IMR-90 (cell line): ENCODE measurements around the gene AP4S1. TPM values are rescaled to one million over a fixed set of nuclear protein-coding genes. Genes with fewer than 3 reads are reported as not detected.

Source experiments
- ATAC-seq: fragments of 200-7000 bp; cut with Tn5 transposase; 2 replicates; pipeline ENCODE4 v1.9.1; 2020; ENCODE audit warnings: low read depth, mild to moderate bottlenecking, moderate library complexity
- BruUV-seq: library from RNA; stranded (reverse); fragments of 400-500 nt; replicated peaks from 2 replicates; lab custom pipeline; 2021; lab: Mats Ljungman, UMichigan
- CTCF ChIA-PET: fragments of 300-600 bp; formaldehyde crosslinking; extraction: SDS; loops from one replicate; lab custom pipeline; 2021; ENCODE audit warnings: antibody characterized with exemption; lab: Yijun Ruan, JAX
- POLR2A ChIA-PET: fragments of 300-600 bp; sonication (Branson Sonifier 250); formaldehyde crosslinking; loops from one replicate; lab custom pipeline; 2022; ENCODE audit warnings: antibody characterized with exemption; ENCODE audit not compliant: unreplicated experiment; lab: Charles Lee
- DNase-seq: peaks from one replicate; pipeline ENCODE4 v3.0.0; 2013
- H2AFZ ChIP-seq: replicated peaks from 2 replicates; pipeline ENCODE3; 2013; ENCODE audit warnings: low read length, mild to moderate bottlenecking; ENCODE audit not compliant: poor library complexity
- H2AK5ac ChIP-seq: 2 replicates; pipeline ENCODE4 v1.6.1; 2013; ENCODE audit warnings: low read depth, low read length, inconsistent platforms
- H2AK9ac ChIP-seq: replicated peaks from 2 replicates; pipeline ENCODE3; 2013; ENCODE audit warnings: mild to moderate bottlenecking, low read depth, low read length, moderate library complexity; ENCODE audit not compliant: poor library complexity
- H2BK120ac ChIP-seq: 2 replicates; pipeline ENCODE4 v1.6.1; 2013; ENCODE audit warnings: low read depth, low read length, inconsistent platforms
- H2BK15ac ChIP-seq: 3 replicates; pipeline ENCODE4 v1.6.1; 2013; ENCODE audit warnings: low read depth, low read length, inconsistent platforms
- H2BK20ac ChIP-seq: 2 replicates; pipeline ENCODE4 v1.6.1; 2013; ENCODE audit warnings: low read depth, mild to moderate bottlenecking, inconsistent platforms, low read length, moderate library complexity
- H2BK5ac ChIP-seq: 2 replicates; pipeline ENCODE4 v1.6.1; 2013; ENCODE audit warnings: mild to moderate bottlenecking, low read depth, low read length, inconsistent platforms; ENCODE audit not compliant: poor library complexity, severe bottlenecking
- H3K14ac ChIP-seq: replicated peaks from 2 replicates; pipeline ENCODE4 v1.6.1; 2013; ENCODE audit warnings: low read depth, low read length, inconsistent platforms
- H3K18ac ChIP-seq: 2 replicates; pipeline ENCODE4 v1.6.1; 2013; ENCODE audit warnings: low read depth, low read length, control low read depth
- H3K23ac ChIP-seq: 2 replicates; pipeline ENCODE4 v1.6.1; 2013; ENCODE audit warnings: low read depth, low read length, inconsistent platforms
- H3K27ac ChIP-seq: 2 replicates; pipeline ENCODE4 v1.5.1; 2013; ENCODE audit warnings: mild to moderate bottlenecking, control low read depth, low read length; ENCODE audit not compliant: insufficient read depth
- H3K27me3 ChIP-seq: 2 replicates; pipeline ENCODE4 v1.6.1; 2013; ENCODE audit warnings: low read length; ENCODE audit not compliant: control insufficient read depth, insufficient read depth
- H3K36me3 ChIP-seq: 2 replicates; pipeline ENCODE4 v1.6.1; 2013; ENCODE audit warnings: low read length, mixed read lengths; ENCODE audit not compliant: control insufficient read depth, insufficient read depth
- H3K4ac ChIP-seq: 2 replicates; pipeline ENCODE4 v1.6.1; 2013; ENCODE audit warnings: low read depth, low read length, inconsistent platforms
- H3K4me1 ChIP-seq: 2 replicates; pipeline ENCODE4 v1.6.1; 2013; ENCODE audit warnings: low read length, mixed read lengths; ENCODE audit not compliant: control insufficient read depth, insufficient read depth
- H3K4me2 ChIP-seq: 2 replicates; pipeline ENCODE4 v1.6.1; 2013; ENCODE audit warnings: low read depth, mild to moderate bottlenecking, control low read depth, low read length, moderate library complexity
- H3K4me3 ChIP-seq: 2 replicates; pipeline ENCODE4 v1.5.1; 2013; ENCODE audit warnings: low read depth, mild to moderate bottlenecking, control low read depth, low read length, moderate library complexity; ENCODE audit not compliant: insufficient read depth
- H3K56ac ChIP-seq: 2 replicates; pipeline ENCODE4 v1.6.1; 2013; ENCODE audit warnings: low read length, inconsistent platforms; ENCODE audit not compliant: insufficient read depth; ENCODE audit errors: extremely low read depth
- H3K79me1 ChIP-seq, 2 experiments: 2 replicates each; pipeline ENCODE4 v1.6.1; 2013; ENCODE audit warnings: low read length in 2 of 2, inconsistent platforms in 1 of 2, low read depth in 1 of 2
- H3K9ac ChIP-seq: 2 replicates; pipeline ENCODE4 v1.6.1; 2013; ENCODE audit warnings: low read depth, low read length, control low read depth
- H3K9me1 ChIP-seq: 2 replicates; pipeline ENCODE4 v1.6.1; 2013; ENCODE audit warnings: low read length, inconsistent platforms; ENCODE audit not compliant: insufficient read depth
- H3K9me3 ChIP-seq: 2 replicates; pipeline ENCODE4 v1.6.1; 2013; ENCODE audit warnings: low read length; ENCODE audit not compliant: control insufficient read depth, insufficient read depth
- H4K20me1 ChIP-seq: 2 replicates; pipeline ENCODE4 v1.6.1; 2013; ENCODE audit warnings: low read length, inconsistent platforms; ENCODE audit not compliant: insufficient read depth
- H4K5ac ChIP-seq: 2 replicates; pipeline ENCODE4 v1.6.1; 2013; ENCODE audit warnings: mild to moderate bottlenecking, low read depth, low read length, control low read depth
- H4K8ac ChIP-seq, 2 experiments: 2 replicates each; pipeline ENCODE4 v1.6.1; 2013; ENCODE audit warnings: low read depth in 2 of 2, low read length in 2 of 2, control low read depth in 1 of 2, inconsistent platforms in 1 of 2
- H4K91ac ChIP-seq: 2 replicates; pipeline ENCODE4 v1.6.1; 2013; ENCODE audit warnings: low read depth, low read length, inconsistent platforms; ENCODE audit not compliant: insufficient read depth
- BHLHE40 ChIP-seq: fragments of 150-350 bp; IDR thresholded peaks from 2 replicates; pipeline ENCODE4 v1.6.1; 2016; ENCODE audit warnings: mild to moderate bottlenecking, low read depth, low read length
- CEBPB ChIP-seq: IDR thresholded peaks from 2 replicates; pipeline ENCODE4 v1.6.1; 2012; ENCODE audit warnings: low read depth, low read length, improper control_type of control experiment
- CHD1 ChIP-seq: IDR thresholded peaks from 2 replicates; pipeline ENCODE4 v1.6.1; 2012; ENCODE audit warnings: low read depth, low read length, improper control_type of control experiment
- FOS ChIP-seq: fragments of 150-350 bp; IDR thresholded peaks from 2 replicates; pipeline ENCODE4 v1.6.1; 2016; ENCODE audit warnings: low read depth, low read length
- MAFK ChIP-seq: IDR thresholded peaks from 2 replicates; pipeline ENCODE4 v1.6.1; 2012; ENCODE audit warnings: low read depth, low read length, improper control_type of control experiment
- MAZ ChIP-seq: IDR thresholded peaks from 2 replicates; pipeline ENCODE4 v1.6.1; 2012; ENCODE audit warnings: low read depth, mild to moderate bottlenecking, low read length, improper control_type of control experiment, moderate library complexity, borderline replicate concordance
- MXI1 ChIP-seq: IDR thresholded peaks from 2 replicates; pipeline ENCODE4 v1.6.1; 2012; ENCODE audit warnings: low read depth, mild to moderate bottlenecking, low read length, moderate library complexity, borderline replicate concordance
- NFE2L2 ChIP-seq: fragments of 150-350 bp; IDR thresholded peaks from 2 replicates; pipeline ENCODE4 v1.6.1; 2016; ENCODE audit warnings: low read depth, mild to moderate bottlenecking, low read length
- POLR2A ChIP-seq: IDR thresholded peaks from 2 replicates; pipeline ENCODE4 v1.6.1; 2012; ENCODE audit warnings: mild to moderate bottlenecking, low read depth, low read length
- RAD21 ChIP-seq: IDR thresholded peaks from 2 replicates; pipeline ENCODE4 v1.6.1; 2012; ENCODE audit warnings: low read length, improper control_type of control experiment
- RCOR1 ChIP-seq: IDR thresholded peaks from 2 replicates; pipeline ENCODE4 v1.6.1; 2012; ENCODE audit warnings: mild to moderate bottlenecking, low read length, improper control_type of control experiment; ENCODE audit not compliant: insufficient replicate concordance
- RFX5 ChIP-seq: IDR thresholded peaks from 2 replicates; pipeline ENCODE4 v1.8.0; 2012; ENCODE audit warnings: low read depth, mild to moderate bottlenecking, low read length, moderate library complexity
- SMC3 ChIP-seq: fragments of 150-350 bp; IDR thresholded peaks from 2 replicates; pipeline ENCODE4 v1.6.1; 2016; ENCODE audit warnings: low read depth, mild to moderate bottlenecking, antibody characterized with exemption, low read length, moderate library complexity
- WGBS, 2 experiments: methylation state at CpG; one replicate each; pipeline versions ENCODE4 v1.1.5 to v1.1.7; 2013; ENCODE audit warnings: missing lambda C conversion rate in 2 of 2; ENCODE audit not compliant: insufficient read length in 1 of 2; ENCODE audit errors: extremely low coverage in 2 of 2; 5-methylcytosine and 5-hydroxymethylcytosine counted together
- dilution Hi-C: fragments of 300-500 bp; cut with HindIII; formaldehyde crosslinking; loops from one replicate; pipeline ENCODE4 v1.14.3; 2018; ENCODE audit warnings: low sequenced_read_pairs; ENCODE audit not compliant: unreplicated experiment
- in situ Hi-C: fragments of 300-500 bp; cut with MboI; formaldehyde crosslinking; loops from 3 replicates; pipeline ENCODE4 v1.14.3; 2019; ENCODE audit warnings: low sequenced_read_pairs, inconsistent platforms, mixed read lengths
- intact Hi-C: fragments of 100-400 bp; cut with micrococcal nuclease; formaldehyde crosslinking; loops from 2 replicates; pipeline ENCODE4 v1.10.0; 2022
- polyA plus RNA-seq, 3 experiments: library from polyadenylated mRNA; depleted of rRNA; stranded (reverse); fragments of >200 nt; gene quantifications; 2 replicates each; pipeline ENCODE4 v1.2.3, GENCODE V29; 2012; ENCODE audit warnings: low replicate concordance in 1 of 3
- total RNA-seq: library from RNA; depleted of rRNA; stranded (reverse); fragments of >200 nt; gene quantifications from 2 replicates; pipeline ENCODE4 v1.2.3, GENCODE V29; 2012
- TF ChIP-seq, protein P1 (sequence below): fragments of 150-350 bp; IDR thresholded peaks from 2 replicates; pipeline ENCODE4 v1.6.1; 2016; ENCODE audit warnings: low read depth, mild to moderate bottlenecking, low read length, moderate library complexity, borderline replicate concordance
- TF ChIP-seq, protein P2 (sequence below): fragments of 150-350 bp; IDR thresholded peaks from 2 replicates; pipeline ENCODE4 v1.6.1; 2017; ENCODE audit warnings: mild to moderate bottlenecking, antibody characterized with exemption, low read length, low read depth

AP4S1 gene
- total and polyA plus RNA-seq, 2 of the 4 experiments (the other 2 are of a cell fraction): 2.7 to 4.5 TPM

GRCh38 chr14:31139301-31139847, 113.9 kb downstream of the AP4S1 start:
- dilution Hi-C loops: no loop called here
- intact Hi-C loops: loop anchor here (5.0 kb wide), 1 partner anchor 68 kb away; the partner anchor contains the start of gene HECTD1
- Histone ChIP-seq H2BK20ac (no peak overlapping the region), H2AK9ac (no peak overlapping the region), H3K4me3 (no peak overlapping the region), H4K20me1 (no peaks in the 10 kb centered on the region), H3K23ac (no peak overlapping the region), H2BK120ac (no peak overlapping the region), H2AK5ac (no peak overlapping the region), H4K91ac (no peak overlapping the region), H4K5ac (no peak overlapping the region), H2AFZ (no peak overlapping the region), H2BK15ac (no peak overlapping the region), H3K79me1 (peaks cover 10 to 20% of the 10 kb centered on the region in 2 experiments), H3K4ac (no peak overlapping the region), H3K36me3 (peaks cover 35% of the 10 kb centered on the region), H3K27ac (no peak overlapping the region), H4K8ac (no peak overlapping the region), H3K9me1 (peaks cover 10% of the 10 kb centered on the region), H3K27me3 (no peaks in the 10 kb centered on the region), H3K14ac (no peak overlapping the region), H3K4me2 (no peak overlapping the region), H2BK5ac (no peak overlapping the region), H3K18ac (no peak overlapping the region), H3K56ac (no peak overlapping the region), H3K9me3 (peaks cover 2% of the 10 kb centered on the region; the same call in 1 of the 2 replicates), H3K9ac (no peak overlapping the region), H3K4me1 (peaks cover 6% of the 10 kb centered on the region)
- TF ChIP-seq RCOR1 (no peak), FOS (no peak), CHD1 (no peak), POLR2A (no peak), RFX5 (no peak), MAZ (no peak), RAD21 (no peak), MXI1 (no peak), CEBPB (no peak), BHLHE40 (no peak), MAFK (no peak), NFE2L2 (no peak), SMC3 (no peak)
- TF ChIP-seq, protein P1, sequence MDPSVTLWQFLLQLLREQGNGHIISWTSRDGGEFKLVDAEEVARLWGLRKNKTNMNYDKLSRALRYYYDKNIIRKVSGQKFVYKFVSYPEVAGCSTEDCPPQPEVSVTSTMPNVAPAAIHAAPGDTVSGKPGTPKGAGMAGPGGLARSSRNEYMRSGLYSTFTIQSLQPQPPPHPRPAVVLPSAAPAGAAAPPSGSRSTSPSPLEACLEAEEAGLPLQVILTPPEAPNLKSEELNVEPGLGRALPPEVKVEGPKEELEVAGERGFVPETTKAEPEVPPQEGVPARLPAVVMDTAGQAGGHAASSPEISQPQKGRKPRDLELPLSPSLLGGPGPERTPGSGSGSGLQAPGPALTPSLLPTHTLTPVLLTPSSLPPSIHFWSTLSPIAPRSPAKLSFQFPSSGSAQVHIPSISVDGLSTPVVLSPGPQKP: no peak
- TF ChIP-seq, protein P2, sequence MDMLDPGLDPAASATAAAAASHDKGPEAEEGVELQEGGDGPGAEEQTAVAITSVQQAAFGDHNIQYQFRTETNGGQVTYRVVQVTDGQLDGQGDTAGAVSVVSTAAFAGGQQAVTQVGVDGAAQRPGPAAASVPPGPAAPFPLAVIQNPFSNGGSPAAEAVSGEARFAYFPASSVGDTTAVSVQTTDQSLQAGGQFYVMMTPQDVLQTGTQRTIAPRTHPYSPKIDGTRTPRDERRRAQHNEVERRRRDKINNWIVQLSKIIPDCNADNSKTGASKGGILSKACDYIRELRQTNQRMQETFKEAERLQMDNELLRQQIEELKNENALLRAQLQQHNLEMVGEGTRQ: no peak
- no peak for DNase-seq
- WGBS, 2 experiments: no CpG with 5 or more reads among the region's 4 CpGs
- CTCF ChIA-PET: no interaction called here
- ATAC-seq: no peak
- POLR2A ChIA-PET: no interaction called here
- in situ Hi-C loops: no loop called here
- BruUV-seq: no TSS peak
